IMR-90 (cell line): Measurements from ENCODE around the gene MRPL20. TPM values are rescaled to one million over a fixed set of nuclear protein-coding genes. Genes with fewer than 3 reads are reported as not detected.

Source experiments
- ATAC-seq: fragments of 200-7000 bp; cut with Tn5 transposase; 2 replicates; pipeline ENCODE4 v1.9.1; 2020; ENCODE audit warnings: low read depth, mild to moderate bottlenecking, moderate library complexity
- BruUV-seq: library from RNA; stranded (reverse); fragments of 400-500 nt; replicated peaks from 2 replicates; lab custom pipeline; 2021; lab: Mats Ljungman, UMichigan
- CTCF ChIA-PET: fragments of 300-600 bp; formaldehyde crosslinking; extraction: SDS; loops from one replicate; lab custom pipeline; 2021; ENCODE audit warnings: antibody characterized with exemption; lab: Yijun Ruan, JAX
- POLR2A ChIA-PET: fragments of 300-600 bp; sonication (Branson Sonifier 250); formaldehyde crosslinking; loops from one replicate; lab custom pipeline; 2022; ENCODE audit warnings: antibody characterized with exemption; ENCODE audit not compliant: unreplicated experiment; lab: Charles Lee
- DNase-seq: peaks from one replicate; pipeline ENCODE4 v3.0.0; 2013
- H2AFZ ChIP-seq: replicated peaks from 2 replicates; pipeline ENCODE3; 2013; ENCODE audit warnings: low read length, mild to moderate bottlenecking; ENCODE audit not compliant: poor library complexity
- H2AK5ac ChIP-seq: 2 replicates; pipeline ENCODE4 v1.6.1; 2013; ENCODE audit warnings: low read depth, low read length, inconsistent platforms
- H2AK9ac ChIP-seq: replicated peaks from 2 replicates; pipeline ENCODE3; 2013; ENCODE audit warnings: mild to moderate bottlenecking, low read depth, low read length, moderate library complexity; ENCODE audit not compliant: poor library complexity
- H2BK120ac ChIP-seq: 2 replicates; pipeline ENCODE4 v1.6.1; 2013; ENCODE audit warnings: low read depth, low read length, inconsistent platforms
- H2BK15ac ChIP-seq: 3 replicates; pipeline ENCODE4 v1.6.1; 2013; ENCODE audit warnings: low read depth, low read length, inconsistent platforms
- H2BK20ac ChIP-seq: 2 replicates; pipeline ENCODE4 v1.6.1; 2013; ENCODE audit warnings: low read depth, mild to moderate bottlenecking, inconsistent platforms, low read length, moderate library complexity
- H2BK5ac ChIP-seq: 2 replicates; pipeline ENCODE4 v1.6.1; 2013; ENCODE audit warnings: mild to moderate bottlenecking, low read depth, low read length, inconsistent platforms; ENCODE audit not compliant: poor library complexity, severe bottlenecking
- H3K14ac ChIP-seq: replicated peaks from 2 replicates; pipeline ENCODE4 v1.6.1; 2013; ENCODE audit warnings: low read depth, low read length, inconsistent platforms
- H3K18ac ChIP-seq: 2 replicates; pipeline ENCODE4 v1.6.1; 2013; ENCODE audit warnings: low read depth, low read length, control low read depth
- H3K23ac ChIP-seq: 2 replicates; pipeline ENCODE4 v1.6.1; 2013; ENCODE audit warnings: low read depth, low read length, inconsistent platforms
- H3K27ac ChIP-seq: 2 replicates; pipeline ENCODE4 v1.5.1; 2013; ENCODE audit warnings: mild to moderate bottlenecking, control low read depth, low read length; ENCODE audit not compliant: insufficient read depth
- H3K27me3 ChIP-seq: 2 replicates; pipeline ENCODE4 v1.6.1; 2013; ENCODE audit warnings: low read length; ENCODE audit not compliant: control insufficient read depth, insufficient read depth
- H3K36me3 ChIP-seq: 2 replicates; pipeline ENCODE4 v1.6.1; 2013; ENCODE audit warnings: low read length, mixed read lengths; ENCODE audit not compliant: control insufficient read depth, insufficient read depth
- H3K4ac ChIP-seq: 2 replicates; pipeline ENCODE4 v1.6.1; 2013; ENCODE audit warnings: low read depth, low read length, inconsistent platforms
- H3K4me1 ChIP-seq: 2 replicates; pipeline ENCODE4 v1.6.1; 2013; ENCODE audit warnings: low read length, mixed read lengths; ENCODE audit not compliant: control insufficient read depth, insufficient read depth
- H3K4me2 ChIP-seq: 2 replicates; pipeline ENCODE4 v1.6.1; 2013; ENCODE audit warnings: low read depth, mild to moderate bottlenecking, control low read depth, low read length, moderate library complexity
- H3K4me3 ChIP-seq: 2 replicates; pipeline ENCODE4 v1.5.1; 2013; ENCODE audit warnings: low read depth, mild to moderate bottlenecking, control low read depth, low read length, moderate library complexity; ENCODE audit not compliant: insufficient read depth
- H3K56ac ChIP-seq: 2 replicates; pipeline ENCODE4 v1.6.1; 2013; ENCODE audit warnings: low read length, inconsistent platforms; ENCODE audit not compliant: insufficient read depth; ENCODE audit errors: extremely low read depth
- H3K79me1 ChIP-seq, 2 experiments: 2 replicates each; pipeline ENCODE4 v1.6.1; 2013; ENCODE audit warnings: low read length in 2 of 2, inconsistent platforms in 1 of 2, low read depth in 1 of 2
- H3K9ac ChIP-seq: 2 replicates; pipeline ENCODE4 v1.6.1; 2013; ENCODE audit warnings: low read depth, low read length, control low read depth
- H3K9me1 ChIP-seq: 2 replicates; pipeline ENCODE4 v1.6.1; 2013; ENCODE audit warnings: low read length, inconsistent platforms; ENCODE audit not compliant: insufficient read depth
- H3K9me3 ChIP-seq: 2 replicates; pipeline ENCODE4 v1.6.1; 2013; ENCODE audit warnings: low read length; ENCODE audit not compliant: control insufficient read depth, insufficient read depth
- H4K20me1 ChIP-seq: 2 replicates; pipeline ENCODE4 v1.6.1; 2013; ENCODE audit warnings: low read length, inconsistent platforms; ENCODE audit not compliant: insufficient read depth
- H4K5ac ChIP-seq: 2 replicates; pipeline ENCODE4 v1.6.1; 2013; ENCODE audit warnings: mild to moderate bottlenecking, low read depth, low read length, control low read depth
- H4K8ac ChIP-seq, 2 experiments: 2 replicates each; pipeline ENCODE4 v1.6.1; 2013; ENCODE audit warnings: low read depth in 2 of 2, low read length in 2 of 2, control low read depth in 1 of 2, inconsistent platforms in 1 of 2
- H4K91ac ChIP-seq: 2 replicates; pipeline ENCODE4 v1.6.1; 2013; ENCODE audit warnings: low read depth, low read length, inconsistent platforms; ENCODE audit not compliant: insufficient read depth
- POLR2A ChIP-seq: IDR thresholded peaks from 2 replicates; pipeline ENCODE4 v1.6.1; 2012; ENCODE audit warnings: mild to moderate bottlenecking, low read depth, low read length
- RAD21 ChIP-seq: IDR thresholded peaks from 2 replicates; pipeline ENCODE4 v1.6.1; 2012; ENCODE audit warnings: low read length, improper control_type of control experiment
- WGBS, 2 experiments: methylation state at CpG; one replicate each; pipeline versions ENCODE4 v1.1.5 to v1.1.7; 2013; ENCODE audit warnings: missing lambda C conversion rate in 2 of 2; ENCODE audit not compliant: insufficient read length in 1 of 2; ENCODE audit errors: extremely low coverage in 2 of 2; 5-methylcytosine and 5-hydroxymethylcytosine counted together
- dilution Hi-C: fragments of 300-500 bp; cut with HindIII; formaldehyde crosslinking; loops from one replicate; pipeline ENCODE4 v1.14.3; 2018; ENCODE audit warnings: low sequenced_read_pairs; ENCODE audit not compliant: unreplicated experiment
- in situ Hi-C: fragments of 300-500 bp; cut with MboI; formaldehyde crosslinking; loops from 3 replicates; pipeline ENCODE4 v1.14.3; 2019; ENCODE audit warnings: low sequenced_read_pairs, inconsistent platforms, mixed read lengths
- intact Hi-C: fragments of 100-400 bp; cut with micrococcal nuclease; formaldehyde crosslinking; loops from 2 replicates; pipeline ENCODE4 v1.10.0; 2022
- polyA plus RNA-seq, 3 experiments: library from polyadenylated mRNA; depleted of rRNA; stranded (reverse); fragments of >200 nt; gene quantifications; 2 replicates each; pipeline ENCODE4 v1.2.3, GENCODE V29; 2012; ENCODE audit warnings: low replicate concordance in 1 of 3
- total RNA-seq: library from RNA; depleted of rRNA; stranded (reverse); fragments of >200 nt; gene quantifications from 2 replicates; pipeline ENCODE4 v1.2.3, GENCODE V29; 2012

MRPL20 gene
- total and polyA plus RNA-seq, 2 of the 4 experiments (the other 2 are of a cell fraction), result 141 to 157 TPM

GRCh38 chr1:1439546-1440261 is 32.6 kb upstream of the MRPL20 start:
- Histone ChIP-seq H4K8ac (no peak overlapping the region), H3K18ac (no peak overlapping the region), H3K4me2 (no peak overlapping the region), H4K5ac (no peak overlapping the region), H4K20me1 (no peaks in the 10 kb centered on the region), H2AK9ac (no peak overlapping the region), H3K14ac (no peak overlapping the region), H3K4ac (no peak overlapping the region), H3K23ac (no peak overlapping the region), H3K9ac (no peak overlapping the region), H3K9me3 (no peaks in the 10 kb centered on the region), H3K4me3 (no peak overlapping the region), H3K27ac (no peak overlapping the region), H3K9me1 (0 out of 2 replicates have a peak, but pooled peaks cover 6% of the 10 kb centered on the region), H2BK120ac (no peak overlapping the region), H2BK5ac (no peak overlapping the region), H3K27me3 (peaks cover 2% of the 10 kb centered on the region; the same call in 1 of the 2 replicates), H3K79me1 (0 out of 4 replicates have a peak, but pooled peaks cover 0 to 3% of the 10 kb centered on the region in 2 experiments), H2AFZ (no peak overlapping the region), H2BK20ac (no peak overlapping the region), H3K4me1 (peaks cover 6% of the 10 kb centered on the region; the same call in 1 of the 2 replicates), H2BK15ac (no peak overlapping the region), H4K91ac (no peak overlapping the region), H3K36me3 (no peaks in the 10 kb centered on the region), H2AK5ac (no peak overlapping the region), H3K56ac (no peak overlapping the region)
- ChIA-PET POLR2A (no interaction called here), CTCF (interaction anchor here (1.9 to 2.1 kb wide), 2 partner anchors 11 to 39 kb away, joined by 6 read pairs; partner anchors contain the start of gene ATAD3C)
- intact Hi-C loops, result loop anchor here (5.0 kb wide), 1 partner anchor 32 kb away; the partner anchor contains the start of gene MRPL20
- BruUV-seq, result no TSS peak
- ATAC-seq, result no peak
- in situ Hi-C loops, result no loop called here
- TF ChIP-seq RAD21 (no peak), POLR2A (no peak)
- no peak for DNase-seq
- 89% methylated on average over 30 of the region's 82 CpGs; no CpG with 5 or more reads in 1 of the 2 experiments for WGBS, 2 experiments
- dilution Hi-C loops, result no loop called here
